Activated naive CD4-positive, alpha-beta T cell treated with anti-CD3 and anti-CD28 coated beads, Interleukin-2, amount 50 U/mL, for 24 hours (primary cell): ENCODE measurements around the gene SSRP1.
A peak's percentile ranks its signal among the peaks of the same experiment; 100 is the strongest.
"Not testable (repeated sequence)": the region's sequence is repeated elsewhere in the genome, so short reads cannot be mapped to it uniquely, and the experiment has no call there.

Source experiments
- H3K27ac Mint-ChIP-seq: one replicate; pipeline ENCODE4 v1.8.0; 2021; ENCODE audit warnings: mild to moderate bottlenecking, mixed read lengths
- H3K27me3 Mint-ChIP-seq: one replicate; pipeline ENCODE4 v1.8.0; 2021; ENCODE audit warnings: mixed read lengths
- H3K36me3 Mint-ChIP-seq: one replicate; pipeline ENCODE4 v1.8.0; 2021; ENCODE audit warnings: mixed read lengths
- H3K4me1 Mint-ChIP-seq: one replicate; pipeline ENCODE4 v1.8.0; 2021; ENCODE audit warnings: mixed read lengths
- H3K4me3 Mint-ChIP-seq: one replicate; pipeline ENCODE4 v1.8.0; 2021; ENCODE audit warnings: mild to moderate bottlenecking, mixed read lengths
- H3K9me3 Mint-ChIP-seq: one replicate; pipeline ENCODE4 v1.8.0; 2021; ENCODE audit warnings: mixed read lengths

Gene SSRP1

DNA sequence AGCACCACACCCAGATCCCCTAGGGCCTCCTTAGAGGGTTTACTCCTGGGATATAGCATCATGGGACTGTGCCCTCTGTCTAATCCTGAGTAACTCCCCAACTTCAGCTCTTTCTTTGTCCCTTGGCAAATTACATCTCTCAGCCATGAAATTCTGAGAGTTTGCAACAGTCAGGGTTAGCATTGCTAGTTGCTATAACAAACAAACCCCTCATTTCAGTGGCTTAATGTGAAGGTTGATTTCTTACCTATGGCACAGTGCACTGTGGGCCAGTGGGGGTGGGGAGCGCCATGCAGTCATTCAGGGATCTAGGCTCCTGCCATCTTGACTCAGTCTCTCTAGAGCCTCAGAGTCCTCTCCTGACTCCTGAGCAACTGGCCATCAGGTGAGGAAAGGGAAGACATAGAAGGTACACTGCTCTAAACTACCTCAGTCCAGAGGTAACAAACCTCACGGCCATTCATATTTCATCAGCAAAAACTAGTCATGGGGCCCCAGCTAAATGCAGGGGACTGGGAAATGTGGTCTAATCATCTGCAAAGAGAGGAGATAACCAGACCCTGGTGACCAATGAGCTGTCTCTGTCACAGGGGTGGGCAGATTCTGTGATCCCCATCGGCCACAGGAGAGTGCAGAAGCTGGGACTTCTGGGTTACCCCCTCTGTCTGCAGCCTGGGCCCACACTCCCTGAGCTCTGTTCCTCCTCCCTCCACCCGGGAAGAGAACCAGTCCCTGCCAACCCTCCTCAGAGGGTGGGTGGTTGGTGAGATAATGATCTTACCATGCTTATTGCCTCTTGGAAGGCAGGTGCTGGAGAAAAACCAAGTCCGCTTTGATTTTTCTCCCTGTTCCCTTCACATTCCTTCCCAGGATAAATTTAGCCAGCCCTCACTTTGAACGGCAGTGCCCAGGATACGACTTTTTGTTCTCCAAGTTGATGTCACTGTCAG lies 27.7 kb upstream of the SSRP1 start:
- H3K27ac Mint-ChIP-seq, result no peak overlapping the region
- no peaks in the 10 kb centered on the region for H3K4me1 Mint-ChIP-seq
- no peaks in the 10 kb centered on the region for H3K9me3 Mint-ChIP-seq
- no peak overlapping the region for H3K4me3 Mint-ChIP-seq
- no peaks in the 10 kb centered on the region for H3K36me3 Mint-ChIP-seq
- no peaks in the 10 kb centered on the region for H3K27me3 Mint-ChIP-seq

DNA sequence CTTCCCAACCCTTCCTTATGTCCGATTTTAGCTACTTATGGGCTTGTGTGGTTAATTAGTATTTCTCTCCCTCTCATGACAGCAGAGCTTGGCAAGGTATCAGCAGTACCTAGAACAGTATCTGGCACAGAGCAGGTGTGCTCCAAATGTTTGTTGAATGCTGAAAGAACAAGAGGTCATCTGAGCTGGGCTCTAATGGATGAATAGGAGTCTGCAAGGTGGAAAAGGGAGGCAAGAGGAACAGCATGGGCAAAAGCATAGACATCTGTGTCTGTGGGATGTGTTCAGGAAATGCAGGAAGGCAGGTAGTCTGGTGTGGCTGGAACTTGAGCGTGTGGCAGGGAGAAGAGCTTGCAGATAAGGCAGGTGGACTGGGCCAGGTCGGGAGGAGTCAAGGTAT lies 26.2 kb upstream of the SSRP1 start:
- Mint-ChIP-seq H3K27me3 (no peaks in the 10 kb centered on the region), H3K36me3 (no peaks in the 10 kb centered on the region), H3K27ac (no peak overlapping the region), H3K4me3 (no peak overlapping the region), H3K4me1 (no peaks in the 10 kb centered on the region), H3K9me3 (no peaks in the 10 kb centered on the region)

DNA sequence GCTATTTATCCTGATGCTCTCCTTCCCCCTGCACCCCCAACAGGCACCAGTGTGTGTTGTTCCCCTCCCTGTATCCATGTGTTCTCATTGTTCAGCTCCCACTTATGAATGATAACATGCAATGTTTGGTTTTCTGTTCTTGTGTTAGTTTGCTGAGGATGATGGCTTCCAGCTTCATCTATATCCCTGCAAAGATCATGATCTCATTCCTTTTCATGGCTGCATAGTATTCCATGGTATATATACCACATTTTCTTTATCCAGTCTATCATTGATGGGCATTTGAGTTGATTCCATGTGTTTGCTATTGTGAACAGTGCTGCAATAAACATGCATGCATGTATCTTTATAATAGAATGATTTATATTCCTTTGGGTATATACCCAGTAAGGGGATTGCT lies 25.7 kb upstream of the SSRP1 start:
- not testable (repeated sequence) for H3K4me1 Mint-ChIP-seq, H3K27me3 Mint-ChIP-seq, H3K4me3 Mint-ChIP-seq, H3K9me3 Mint-ChIP-seq, H3K27ac Mint-ChIP-seq, H3K36me3 Mint-ChIP-seq

DNA sequence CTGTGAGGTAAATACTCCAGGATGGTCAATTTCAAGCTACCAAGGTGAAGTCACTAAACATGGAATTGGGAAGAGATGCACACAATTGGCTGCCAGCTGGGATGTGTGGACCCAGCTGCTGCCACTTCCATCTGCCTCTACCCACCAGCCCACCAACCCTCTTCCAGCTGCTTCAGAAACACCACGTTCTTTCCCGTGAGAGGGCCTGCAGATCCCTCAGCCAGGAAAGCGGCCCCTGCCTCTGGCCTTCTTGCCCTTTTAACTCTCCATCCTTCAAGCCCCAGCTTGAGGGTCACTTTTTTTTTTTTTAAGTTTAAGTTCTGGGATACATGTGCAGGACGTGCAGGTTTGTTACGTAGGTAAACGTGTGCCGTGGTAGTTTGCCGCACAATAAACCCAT lies 25.3 kb upstream of the SSRP1 start:
- Mint-ChIP-seq H3K9me3 (no peaks in the 10 kb centered on the region), H3K27ac (no peak overlapping the region), H3K36me3 (no peaks in the 10 kb centered on the region), H3K4me3 (no peak overlapping the region), H3K4me1 (peaks cover 4% of the 10 kb centered on the region), H3K27me3 (no peaks in the 10 kb centered on the region)

DNA sequence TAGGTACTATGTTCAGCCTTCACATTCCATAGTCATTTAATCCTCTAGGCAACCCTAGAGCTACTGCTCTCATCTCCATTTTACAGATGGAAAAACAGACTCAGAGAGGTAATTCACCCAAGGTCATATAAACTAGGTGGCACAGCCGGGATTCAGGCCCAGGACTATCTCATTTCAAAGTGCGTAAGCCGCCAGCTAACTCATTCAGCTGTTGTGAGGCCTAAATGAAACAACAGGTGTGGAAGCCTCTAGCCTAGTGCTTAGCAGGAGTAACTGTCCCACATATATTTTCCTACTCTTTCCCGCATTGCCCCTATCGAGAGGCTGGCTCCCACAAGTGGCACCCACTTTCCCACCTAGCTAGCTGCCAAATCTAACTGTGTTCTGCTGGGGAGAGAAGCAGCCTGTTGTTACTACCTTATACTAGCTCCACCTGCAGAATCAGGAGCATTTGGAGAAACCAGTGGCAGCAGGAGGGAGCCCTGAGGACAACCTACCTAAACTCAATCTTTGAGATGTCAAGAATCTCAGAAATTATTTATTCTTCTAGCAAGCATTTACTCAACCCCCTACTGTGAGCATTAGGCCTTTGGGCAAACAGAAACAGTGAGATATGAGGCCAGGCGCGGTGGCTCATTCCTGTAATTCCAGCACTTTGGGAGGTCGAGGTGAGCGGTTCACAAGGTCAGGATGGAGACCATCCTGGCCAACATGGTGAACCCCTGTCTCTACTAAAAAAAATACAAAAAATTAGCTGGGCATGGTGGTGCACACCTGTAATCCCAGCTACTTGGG lies 24.4 kb upstream of the SSRP1 start:
- no peak overlapping the region for H3K4me3 Mint-ChIP-seq
- peaks cover 5% of the 10 kb centered on the region for H3K4me1 Mint-ChIP-seq
- H3K9me3 Mint-ChIP-seq, result no peaks in the 10 kb centered on the region
- H3K27ac Mint-ChIP-seq, result no peak overlapping the region
- no peaks in the 10 kb centered on the region for H3K36me3 Mint-ChIP-seq
- no peaks in the 10 kb centered on the region for H3K27me3 Mint-ChIP-seq

DNA sequence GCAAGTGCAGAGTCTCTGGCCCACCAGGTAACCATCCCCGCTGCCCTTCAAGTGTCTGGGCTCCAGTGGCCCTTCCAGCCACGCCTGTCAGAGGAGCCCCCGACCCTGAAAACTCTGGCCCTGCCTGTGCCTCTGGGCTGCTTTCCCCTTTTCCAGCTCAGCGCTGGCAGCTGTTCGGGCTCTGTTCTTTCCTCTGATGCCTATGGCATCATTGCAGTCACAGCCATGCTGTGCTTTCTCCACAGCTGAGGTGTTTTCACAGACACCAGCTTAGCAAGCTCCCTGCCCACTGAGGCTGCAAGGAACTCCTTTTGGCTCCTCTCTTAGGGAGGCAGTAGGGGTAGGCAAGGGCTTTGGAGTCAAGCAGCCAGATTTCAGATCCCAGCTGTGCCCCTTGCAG lies 23.7 kb upstream of the SSRP1 start:
- H3K9me3 Mint-ChIP-seq, result no peaks in the 10 kb centered on the region
- peaks cover 4% of the 10 kb centered on the region for H3K27me3 Mint-ChIP-seq
- no peak overlapping the region for H3K4me3 Mint-ChIP-seq
- H3K36me3 Mint-ChIP-seq, result no peaks in the 10 kb centered on the region
- H3K4me1 Mint-ChIP-seq, result peaks cover 5% of the 10 kb centered on the region
- H3K27ac Mint-ChIP-seq, result no peak overlapping the region

DNA sequence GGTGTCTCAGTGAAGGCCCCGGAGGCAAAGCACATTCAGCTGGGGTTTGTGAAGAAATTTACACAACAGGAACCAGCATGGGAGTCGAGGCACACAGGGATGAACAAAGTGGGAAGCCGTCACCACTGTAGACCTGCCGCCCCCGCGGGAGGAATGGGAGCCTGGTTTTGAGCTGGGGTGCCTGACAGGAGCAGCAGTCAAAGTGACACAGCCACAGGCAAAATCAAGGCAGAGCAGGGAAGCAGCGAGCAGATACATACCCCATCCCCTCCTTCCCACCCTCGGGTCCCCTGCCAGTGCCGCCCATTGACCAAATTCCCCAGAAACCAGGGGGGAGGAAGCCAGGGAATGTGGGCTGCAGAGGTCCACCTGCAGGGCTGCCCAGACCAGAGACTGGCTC lies 23.3 kb upstream of the SSRP1 start:
- no peaks in the 10 kb centered on the region for H3K36me3 Mint-ChIP-seq
- no peaks in the 10 kb centered on the region for H3K9me3 Mint-ChIP-seq
- peaks cover 5% of the 10 kb centered on the region for H3K4me1 Mint-ChIP-seq
- H3K4me3 Mint-ChIP-seq, result no peak overlapping the region
- peaks cover 4% of the 10 kb centered on the region for H3K27me3 Mint-ChIP-seq
- H3K27ac Mint-ChIP-seq, result no peak overlapping the region

DNA sequence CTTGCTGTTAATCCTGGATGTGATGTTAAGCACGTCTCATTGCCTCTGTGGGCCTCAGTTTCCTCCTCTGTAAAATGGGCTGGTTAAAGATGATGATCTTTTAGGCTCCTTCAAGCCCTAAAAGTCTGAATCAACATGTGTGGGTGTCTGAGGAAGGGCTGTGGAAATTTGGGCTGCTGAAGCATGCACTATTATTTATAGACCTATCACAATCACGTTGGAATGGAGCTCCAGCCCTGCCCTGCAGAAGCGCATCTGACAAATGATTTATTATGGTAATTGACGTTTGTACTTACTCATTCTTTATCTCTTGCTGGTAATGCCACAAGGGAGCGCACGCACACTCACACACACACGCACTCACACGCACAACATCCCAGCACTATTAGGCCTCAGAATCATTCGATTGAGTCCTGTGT lies 22.9 kb upstream of the SSRP1 start:
- peaks cover 4% of the 10 kb centered on the region for H3K27me3 Mint-ChIP-seq
- H3K27ac Mint-ChIP-seq, result no peak overlapping the region
- peaks cover 5% of the 10 kb centered on the region for H3K4me1 Mint-ChIP-seq

DNA sequence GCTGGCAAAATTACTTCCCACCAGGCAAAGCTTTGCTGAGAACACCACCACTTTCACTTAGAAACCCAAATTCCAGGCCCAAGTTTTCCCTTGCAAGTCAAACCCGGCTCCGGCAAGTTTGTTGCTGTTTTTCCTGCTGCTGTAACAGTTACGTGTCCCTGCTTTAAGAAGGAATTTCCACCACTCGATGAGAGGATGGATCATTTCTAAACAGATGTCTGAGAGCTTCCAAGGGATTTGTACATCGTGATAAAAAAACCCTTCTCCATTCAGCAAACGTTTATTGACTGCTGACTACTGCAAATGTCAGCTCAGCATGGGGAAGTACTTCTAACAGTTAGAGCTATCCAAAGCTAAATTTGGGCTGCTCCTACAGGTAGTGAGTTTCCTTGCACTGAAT lies 22.2 kb upstream of the SSRP1 start:
- Mint-ChIP-seq H3K4me1 (peaks cover 5% of the 10 kb centered on the region), H3K36me3 (no peaks in the 10 kb centered on the region), H3K9me3 (no peaks in the 10 kb centered on the region), H3K27me3 (peaks cover 4% of the 10 kb centered on the region), H3K27ac (no peak overlapping the region), H3K4me3 (no peak overlapping the region)

More for the DNA sequence above, 22.9 kb upstream of the SSRP1 start:
- Mint-ChIP-seq H3K4me3 (no peak overlapping the region), H3K36me3 (no peaks in the 10 kb centered on the region), H3K9me3 (no peaks in the 10 kb centered on the region)

DNA sequence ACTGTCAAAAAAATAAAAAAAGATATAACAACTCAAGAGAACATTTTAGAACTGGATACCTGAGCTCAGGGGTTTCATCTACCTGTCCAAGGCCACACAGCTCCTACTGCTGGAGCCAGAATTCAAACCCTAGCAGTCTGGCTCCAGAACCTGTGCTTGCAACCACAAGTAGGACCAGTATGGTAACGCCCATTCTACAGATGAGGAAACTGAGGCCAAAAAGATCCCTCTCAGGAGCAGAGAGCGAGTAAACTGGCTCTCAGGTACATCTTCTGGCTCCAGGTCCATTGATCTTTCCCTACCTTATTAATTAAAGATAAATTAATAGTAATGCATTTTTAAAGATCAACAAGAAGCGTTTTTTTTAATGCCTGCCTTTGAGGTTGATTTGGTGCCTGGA lies 21.6 kb upstream of the SSRP1 start:
- Mint-ChIP-seq H3K36me3 (no peaks in the 10 kb centered on the region), H3K4me3 (no peak overlapping the region), H3K27me3 (peaks cover 4% of the 10 kb centered on the region), H3K9me3 (no peaks in the 10 kb centered on the region), H3K4me1 (peaks cover 5% of the 10 kb centered on the region), H3K27ac (no peak overlapping the region)

DNA sequence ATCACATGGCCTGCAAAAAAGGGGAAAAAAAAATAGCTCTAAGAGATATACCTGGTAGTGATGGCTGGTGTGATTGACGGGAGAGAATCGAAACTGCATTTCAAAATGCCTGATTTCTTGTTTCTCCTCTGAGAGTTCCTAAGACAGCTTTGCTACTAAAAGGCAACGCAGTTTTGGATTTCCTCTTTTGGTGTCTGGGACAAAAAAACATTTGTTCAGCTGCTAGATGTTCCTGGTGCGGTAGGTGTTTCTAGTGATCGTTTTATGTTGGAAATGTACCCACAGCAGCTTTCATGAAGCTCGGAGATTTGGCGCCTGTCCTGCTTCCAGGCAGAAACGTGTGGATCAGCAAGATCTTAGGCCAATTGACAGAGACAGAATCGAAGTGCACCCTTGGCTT lies 20.6 kb upstream of the SSRP1 start:
- H3K9me3 Mint-ChIP-seq, result no peaks in the 10 kb centered on the region
- H3K27ac Mint-ChIP-seq, result no peak overlapping the region
- H3K27me3 Mint-ChIP-seq, result peaks cover 6% of the 10 kb centered on the region
- no peak overlapping the region for H3K4me3 Mint-ChIP-seq
- peaks cover 2% of the 10 kb centered on the region for H3K36me3 Mint-ChIP-seq
- peaks cover 5% of the 10 kb centered on the region for H3K4me1 Mint-ChIP-seq

DNA sequence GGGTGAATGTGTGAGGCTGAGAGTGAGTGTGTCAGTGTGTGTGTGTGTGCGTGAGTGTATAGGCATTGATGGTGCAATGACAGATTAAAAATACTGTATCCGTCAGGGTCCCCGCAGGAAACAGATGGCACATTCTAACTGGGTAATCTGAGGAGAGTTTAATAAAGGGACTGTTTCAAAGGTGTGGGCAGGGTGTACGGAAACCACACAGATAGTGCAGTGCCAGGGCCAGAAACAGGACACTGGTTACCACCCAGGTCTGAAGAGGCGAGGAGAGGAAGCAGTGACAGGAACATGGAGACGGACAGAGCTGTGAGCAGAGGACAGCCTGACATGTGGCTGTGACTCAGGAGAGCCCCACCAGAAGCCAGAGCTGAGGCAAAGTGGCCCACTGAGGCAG lies 19.0 kb upstream of the SSRP1 start:
- Mint-ChIP-seq H3K27me3 (peaks cover 6% of the 10 kb centered on the region), H3K9me3 (no peaks in the 10 kb centered on the region), H3K27ac (no peak overlapping the region), H3K4me1 (peaks cover 9% of the 10 kb centered on the region), H3K4me3 (no peak overlapping the region), H3K36me3 (peaks cover 2% of the 10 kb centered on the region)

DNA sequence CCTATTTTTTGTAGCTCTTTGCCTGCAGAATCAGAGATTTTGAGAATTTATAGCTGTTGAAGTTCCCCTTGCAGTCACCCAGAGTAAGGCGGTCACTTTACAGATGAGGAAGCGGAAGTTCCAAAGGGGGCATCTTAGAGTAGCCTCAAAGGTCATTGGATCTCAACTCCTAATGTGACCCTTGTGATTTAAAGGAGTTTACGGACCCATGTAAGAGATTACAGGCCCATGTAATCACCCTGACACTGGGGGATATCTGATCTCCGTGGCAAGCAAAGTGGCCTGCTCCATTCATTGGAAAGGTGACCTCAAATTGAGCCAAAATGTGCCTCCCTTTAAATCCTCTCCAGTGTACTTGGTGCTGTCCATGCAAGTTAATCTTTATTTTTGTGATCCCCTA lies 18.2 kb upstream of the SSRP1 start:
- Mint-ChIP-seq H3K9me3 (no peaks in the 10 kb centered on the region), H3K27ac (peak overlapping the region; percentile 41), H3K27me3 (peaks cover 6% of the 10 kb centered on the region), H3K4me3 (no peak overlapping the region), H3K36me3 (peaks cover 2% of the 10 kb centered on the region), H3K4me1 (peaks cover 9% of the 10 kb centered on the region)

DNA sequence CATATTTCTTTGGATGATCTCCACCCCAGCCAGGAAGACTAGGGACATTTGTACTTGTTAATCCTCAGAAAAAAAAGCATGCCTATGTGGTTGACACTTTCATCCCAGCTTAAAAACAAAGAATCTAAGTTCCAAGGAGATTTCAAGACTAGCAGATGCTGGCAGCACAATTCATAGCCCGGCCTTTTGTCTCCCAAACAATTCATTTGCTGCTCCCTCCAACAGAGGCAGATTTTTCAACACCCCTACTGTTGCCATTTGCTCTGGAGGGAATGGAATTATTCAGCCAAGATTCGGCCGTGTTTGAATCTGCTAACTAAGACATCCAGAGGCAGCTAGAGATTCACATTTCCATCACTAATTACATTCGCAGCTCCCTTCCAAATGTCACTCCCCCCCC lies 17.8 kb upstream of the SSRP1 start:
- H3K4me1 Mint-ChIP-seq, result peaks cover 9% of the 10 kb centered on the region
- no peaks in the 10 kb centered on the region for H3K9me3 Mint-ChIP-seq
- no peak overlapping the region for H3K4me3 Mint-ChIP-seq
- peaks cover 6% of the 10 kb centered on the region for H3K27me3 Mint-ChIP-seq
- H3K36me3 Mint-ChIP-seq, result peaks cover 2% of the 10 kb centered on the region
- peak overlapping the region; percentile 41 for H3K27ac Mint-ChIP-seq

DNA sequence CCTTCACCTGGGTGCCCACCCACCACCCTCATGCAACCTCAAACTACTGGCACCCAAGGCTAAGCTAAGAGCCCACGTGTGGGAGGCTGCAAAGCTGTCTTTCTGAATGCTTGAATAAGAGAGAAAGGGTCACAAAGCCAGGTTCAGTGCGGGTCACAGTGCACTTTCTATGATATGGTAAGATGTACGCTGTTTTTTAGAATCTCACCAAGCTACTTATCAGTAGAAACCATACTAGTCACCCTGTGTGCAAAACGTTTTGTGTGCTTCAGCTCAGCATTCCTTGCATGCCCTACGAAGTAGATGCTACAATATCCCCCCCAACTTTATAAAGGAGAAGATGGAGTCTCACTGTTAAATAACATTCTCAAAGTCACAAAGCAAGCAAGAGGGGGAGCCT lies 17.3 kb upstream of the SSRP1 start:
- Mint-ChIP-seq H3K27me3 (peaks cover 6% of the 10 kb centered on the region), H3K4me1 (peaks cover 9% of the 10 kb centered on the region), H3K36me3 (peaks cover 2% of the 10 kb centered on the region), H3K27ac (no peak overlapping the region), H3K4me3 (no peak overlapping the region), H3K9me3 (no peaks in the 10 kb centered on the region)
